SK-N-SH treated with all-trans-retinoic acid at 6 μM for 48 hours (cell line): ENCODE data around the gene SBDS.

Experiments used
- ATAC-seq: fragments of 200-7000 bp; cut with Tn5 transposase; 3 replicates; pipeline ENCODE4 v1.9.1; 2020; ENCODE audit warnings: mild to moderate bottlenecking, moderate library complexity
- ARNTL ChIP-seq: fragments of 450-650 bp; formaldehyde crosslinking; IDR thresholded peaks from 2 replicates; pipeline ENCODE4 v1.5.0; 2020; ENCODE audit warnings: low read depth, mild to moderate bottlenecking, moderate library complexity, borderline replicate concordance
- BACH2 ChIP-seq: fragments of 250-450 bp; sonication (Bioruptor Pico); IDR thresholded peaks from 2 replicates; pipeline ENCODE4 v1.9.0; 2021; ENCODE audit warnings: mild to moderate bottlenecking, borderline replicate concordance
- CREB5 ChIP-seq: fragments of 250-450 bp; sonication (Bioruptor Pico); IDR thresholded peaks from 2 replicates; pipeline ENCODE4 v1.5.1; 2020; ENCODE audit warnings: low read depth, mild to moderate bottlenecking, moderate library complexity
- CSDC2 ChIP-seq: fragments of 250-450 bp; sonication (Bioruptor Pico); IDR thresholded peaks from 2 replicates; pipeline ENCODE4 v1.5.0; 2020; ENCODE audit warnings: mild to moderate bottlenecking, moderate library complexity
- GLIS3 ChIP-seq: fragments of 250-450 bp; sonication (Bioruptor Pico); IDR thresholded peaks from 2 replicates; pipeline ENCODE4 v1.5.0; 2020; ENCODE audit warnings: mild to moderate bottlenecking, moderate library complexity
- ISL1 ChIP-seq: fragments of 250-450 bp; sonication (Bioruptor Pico); IDR thresholded peaks from 2 replicates; pipeline ENCODE4 v2.1.2; 2022; ENCODE audit warnings: mild to moderate bottlenecking, moderate library complexity
- PATZ1 ChIP-seq: fragments of 250-450 bp; sonication (Bioruptor Pico); IDR thresholded peaks from 2 replicates; pipeline ENCODE4 v1.8.0; 2020; ENCODE audit warnings: mild to moderate bottlenecking, moderate library complexity, borderline replicate concordance
- POU6F1 ChIP-seq: fragments of 250-450 bp; sonication (Bioruptor Pico); IDR thresholded peaks from 2 replicates; pipeline ENCODE4 v1.8.0; 2021; ENCODE audit warnings: low read depth, mild to moderate bottlenecking, moderate library complexity, borderline replicate concordance
- PPARA ChIP-seq: fragments of 250-450 bp; sonication (Bioruptor Pico); IDR thresholded peaks from 2 replicates; pipeline ENCODE4 v1.5.0; 2020; ENCODE audit warnings: mild to moderate bottlenecking, borderline replicate concordance
- SNAI2 ChIP-seq: fragments of 250-450 bp; sonication (Bioruptor Pico); IDR thresholded peaks from 2 replicates; pipeline ENCODE4 v1.5.0; 2020; ENCODE audit warnings: mild to moderate bottlenecking, moderate library complexity
- TCF4 ChIP-seq: fragments of 250-450 bp; sonication (Bioruptor Pico); IDR thresholded peaks from 2 replicates; pipeline ENCODE4 v1.8.0; 2021; ENCODE audit warnings: mild to moderate bottlenecking, moderate library complexity, borderline replicate concordance
- TOX ChIP-seq: fragments of 250-450 bp; sonication (Bioruptor Pico); IDR thresholded peaks from 2 replicates; pipeline ENCODE4 v1.8.0; 2021; ENCODE audit warnings: mild to moderate bottlenecking, moderate library complexity, borderline replicate concordance
- ZC3H10 ChIP-seq: fragments of 250-450 bp; sonication (Bioruptor Pico); IDR thresholded peaks from 2 replicates; pipeline ENCODE4 v1.5.1; 2021; ENCODE audit warnings: mild to moderate bottlenecking, moderate library complexity
- ZNF8 ChIP-seq: fragments of 450-650 bp; formaldehyde crosslinking; IDR thresholded peaks from 2 replicates; pipeline ENCODE4 v1.5.0; 2020; ENCODE audit warnings: mild to moderate bottlenecking, moderate library complexity

SBDS gene

GRCh38 chr7:66939325-66939724 is 56.1 kb downstream of the SBDS start:
- TF ChIP-seq ISL1 (CRISPR knock-in tag) (no peak), POU6F1 (CRISPR knock-in tag) (no peak), CSDC2 (CRISPR knock-in tag) (no peak), CREB5 (CRISPR knock-in tag) (no peak), SNAI2 (CRISPR knock-in tag) (no peak), ZC3H10 (no peak), ARNTL (no peak), TOX (CRISPR knock-in tag) (no peak), PPARA (no peak), BACH2 (CRISPR knock-in tag) (no peak), GLIS3 (CRISPR knock-in tag) (no peak)
- ATAC-seq = no peak

- ATAC-seq = no peak
- TF ChIP-seq ZNF8 (CRISPR knock-in tag) = no peak
- no peak for TF ChIP-seq PATZ1 (CRISPR knock-in tag)
- TF ChIP-seq TOX (CRISPR knock-in tag) = no peak
- TF ChIP-seq TCF4 (CRISPR knock-in tag) = no peak
- no peak for TF ChIP-seq ZC3H10
These were observed 57.4 kb downstream of the SBDS start for GRCh38 chr7:66937940-66938339.
